GM18858 (cell line): ENCODE data around the gene ZFPM1.

Source experiments
- ATAC-seq: cut with Tn5 transposase; IDR thresholded peaks from one replicate; pipeline ENCODE4 v1.9.1; 2021; ENCODE audit not compliant: unreplicated experiment

ZFPM1 gene

DNA sequence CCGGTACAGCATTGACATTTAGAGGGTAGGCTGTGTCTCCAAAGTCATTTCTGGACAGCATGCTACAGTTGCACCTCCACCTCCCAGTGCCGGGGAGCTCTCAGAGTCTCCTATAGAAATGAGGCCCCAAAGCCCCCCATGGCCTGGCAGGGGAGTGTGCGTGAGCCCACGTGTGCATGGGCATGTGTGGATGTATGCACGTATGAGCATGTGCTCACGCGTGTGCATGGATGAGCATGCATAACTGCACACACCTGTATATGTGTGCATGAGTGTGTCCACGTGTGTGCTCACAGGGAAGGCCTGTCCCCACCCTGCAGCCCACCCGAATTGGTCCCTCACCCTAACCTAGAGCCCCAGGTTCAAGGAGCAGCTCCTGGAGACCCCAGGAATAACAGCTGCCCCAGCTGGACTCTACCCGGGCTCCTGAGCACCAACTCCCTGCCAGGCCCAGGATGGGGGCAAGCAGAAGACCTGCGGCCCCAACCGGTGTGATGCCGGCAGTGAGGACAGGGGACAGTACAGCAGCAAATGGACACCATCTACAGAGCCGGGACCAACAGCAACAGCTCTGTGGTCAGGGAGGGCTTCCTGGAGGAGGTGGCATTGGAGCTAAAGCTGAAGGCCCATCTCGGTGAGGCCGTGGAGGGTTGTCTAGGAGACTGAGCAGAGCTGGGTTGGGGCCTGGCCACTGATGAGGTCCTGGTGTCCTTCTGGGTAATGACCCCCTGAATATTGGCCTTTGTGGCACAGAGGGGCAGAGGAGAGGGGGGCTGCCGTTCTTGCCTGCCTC is 35.2 kb upstream of the ZFPM1 start:
- ATAC-seq = no peak

DNA sequence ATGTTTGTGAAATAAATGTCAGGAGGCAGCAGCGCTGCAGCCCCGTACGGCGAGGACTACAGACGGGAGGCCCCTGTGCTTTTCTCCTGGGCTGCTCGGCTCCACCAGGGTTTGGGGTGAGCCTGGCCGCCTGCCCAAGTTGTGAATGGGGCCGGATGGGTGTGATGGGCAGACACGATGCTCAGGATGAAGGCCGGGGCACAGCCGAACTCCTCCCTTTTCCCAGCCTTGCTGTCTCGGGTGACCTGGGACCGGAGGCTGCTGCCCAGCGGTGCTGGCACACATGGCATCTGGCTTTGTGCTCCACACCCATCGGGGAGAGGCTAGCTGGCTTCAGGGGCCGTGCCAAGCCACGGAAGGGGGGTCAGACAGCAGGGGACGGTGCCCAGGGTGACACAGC is 34.2 kb upstream of the ZFPM1 start:
- no peak for ATAC-seq

DNA sequence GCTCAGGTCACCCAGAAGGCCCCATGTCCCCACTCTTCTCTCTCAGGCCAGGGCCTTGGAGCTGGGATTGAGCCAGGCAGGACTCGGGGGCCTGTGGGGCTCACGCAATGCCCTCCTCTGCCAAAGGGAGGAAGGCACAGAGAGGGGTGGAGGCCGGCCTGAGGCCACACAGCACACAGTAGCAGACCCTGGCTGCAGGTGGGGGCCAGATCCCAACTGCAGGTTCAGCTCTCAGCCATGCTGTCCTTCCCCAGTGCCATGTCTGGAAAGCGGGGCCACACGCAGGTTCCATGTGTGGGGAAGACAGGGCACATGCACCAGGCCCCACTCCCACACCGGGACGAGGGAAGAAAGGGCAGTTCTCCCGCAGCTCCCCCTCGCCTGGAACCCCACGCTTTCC is 33.3 kb upstream of the ZFPM1 start:
- no peak for ATAC-seq

DNA sequence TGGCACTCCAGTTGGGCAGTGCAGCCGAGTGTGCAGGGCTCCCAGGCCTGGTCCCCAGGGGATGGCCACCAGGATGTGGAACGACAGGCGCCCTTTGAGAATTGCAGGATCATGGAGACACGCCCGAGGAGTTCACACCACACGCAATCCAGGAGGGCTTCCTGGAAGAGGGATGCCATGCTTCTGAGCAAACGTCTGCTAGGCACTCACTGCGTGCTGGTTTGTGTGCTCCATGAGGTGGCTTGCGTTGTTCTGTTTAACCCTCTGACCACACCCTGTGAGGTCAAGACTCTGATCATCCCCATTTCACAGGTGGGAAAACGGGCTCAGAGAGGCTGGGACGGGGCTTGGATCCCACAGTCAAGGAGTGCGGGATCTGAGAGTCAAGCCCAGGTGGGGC is 32.6 kb upstream of the ZFPM1 start:
- no peak for ATAC-seq

DNA sequence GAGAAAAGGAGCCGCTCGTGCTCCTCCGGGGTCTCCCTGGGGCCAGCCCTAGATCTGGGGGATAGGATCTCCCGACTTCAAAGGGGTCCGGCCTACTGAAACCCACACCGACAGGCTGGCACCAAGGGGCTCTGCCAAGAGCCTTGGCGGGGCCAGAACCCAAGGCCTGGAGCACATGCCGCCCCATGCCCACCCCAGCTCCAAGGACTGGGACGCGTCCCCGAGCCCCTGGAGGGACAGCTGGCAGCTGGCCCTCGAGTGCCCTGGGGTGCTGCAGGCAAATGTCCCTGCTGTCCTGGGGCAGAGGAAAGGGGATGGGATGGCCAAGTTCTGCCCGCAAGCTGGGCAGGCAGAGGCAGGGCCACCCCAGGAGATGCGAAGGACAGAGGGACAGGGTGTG is 31.8 kb upstream of the ZFPM1 start:
- no peak for ATAC-seq

DNA sequence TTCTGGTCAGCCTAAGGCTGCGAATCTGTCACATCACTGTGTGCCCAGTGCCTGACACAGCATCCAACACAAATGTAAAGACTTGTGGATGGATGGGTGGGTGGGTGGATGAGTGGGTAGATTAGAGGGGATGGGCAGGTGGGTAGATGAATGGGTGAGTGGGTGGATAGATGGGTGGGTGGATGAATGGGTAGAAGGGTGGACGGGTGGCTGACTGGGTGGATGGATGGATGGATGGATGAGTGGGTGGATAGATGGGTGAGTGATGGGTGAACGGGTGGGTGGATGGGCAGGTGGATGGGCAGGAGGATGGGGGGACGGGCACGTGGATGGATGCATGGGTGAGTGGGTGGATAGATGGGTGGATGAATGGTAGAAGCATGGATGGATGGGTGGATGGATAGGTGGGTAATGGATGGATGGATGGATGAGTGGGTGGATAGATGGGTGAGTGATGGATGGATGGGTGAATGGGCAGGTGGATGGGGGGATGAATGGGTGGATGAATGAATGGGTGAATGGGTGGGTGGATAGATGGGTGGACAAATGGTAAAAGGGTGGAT is 31.1 kb upstream of the ZFPM1 start:
- ATAC-seq = no peak

DNA sequence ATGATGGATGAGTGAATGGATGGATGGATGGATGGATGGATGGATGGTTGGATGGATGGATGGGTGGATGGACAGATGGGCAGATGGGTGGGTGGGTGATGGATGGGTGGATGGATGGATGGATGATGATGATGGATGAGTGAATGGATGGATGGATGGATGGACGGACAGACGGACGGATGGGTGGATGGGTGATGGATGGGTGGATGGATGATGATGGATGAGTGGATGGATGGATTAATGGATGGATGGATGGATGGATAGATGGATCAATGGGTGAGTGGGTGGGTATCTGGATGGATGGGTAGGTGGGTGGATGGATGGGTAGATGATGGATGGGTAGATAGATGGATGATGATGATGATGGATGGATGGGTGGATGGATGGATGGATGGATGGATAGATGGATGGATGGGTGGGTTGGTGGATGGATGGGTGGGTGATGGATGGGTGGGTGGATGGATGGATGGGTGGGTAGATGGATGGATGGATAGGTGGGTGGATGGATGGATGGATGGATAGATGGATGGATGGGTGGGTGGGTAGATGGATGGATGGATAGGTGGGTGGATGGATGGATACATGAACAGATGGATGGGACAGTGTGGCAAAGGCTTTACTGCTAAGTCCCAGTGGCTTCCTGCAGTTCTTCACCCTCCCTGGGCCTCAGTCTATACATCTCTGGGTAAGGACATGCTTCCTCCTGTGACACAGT is 30.2 kb upstream of the ZFPM1 start:
- no peak for ATAC-seq

DNA sequence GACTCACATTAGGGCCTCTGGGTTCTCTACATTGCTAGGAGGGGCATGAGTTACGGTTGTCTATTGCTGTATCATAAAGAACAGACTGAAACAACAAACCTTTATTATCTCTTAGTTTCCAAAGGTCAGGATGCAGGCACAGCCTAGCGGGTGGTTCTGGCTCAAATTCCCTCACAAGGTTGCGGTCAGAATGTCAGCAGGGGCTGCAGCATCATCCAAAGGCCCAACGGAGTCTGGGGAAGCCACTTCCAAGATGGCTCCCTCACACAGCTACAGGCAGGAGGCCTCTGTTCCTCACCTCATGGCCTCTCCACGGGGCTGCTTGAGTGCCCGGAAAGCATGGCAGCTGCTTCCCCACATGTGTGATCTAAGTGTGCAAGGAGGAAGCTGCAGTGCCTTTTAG is 29.6 kb upstream of the ZFPM1 start:
- ATAC-seq = no peak

DNA sequence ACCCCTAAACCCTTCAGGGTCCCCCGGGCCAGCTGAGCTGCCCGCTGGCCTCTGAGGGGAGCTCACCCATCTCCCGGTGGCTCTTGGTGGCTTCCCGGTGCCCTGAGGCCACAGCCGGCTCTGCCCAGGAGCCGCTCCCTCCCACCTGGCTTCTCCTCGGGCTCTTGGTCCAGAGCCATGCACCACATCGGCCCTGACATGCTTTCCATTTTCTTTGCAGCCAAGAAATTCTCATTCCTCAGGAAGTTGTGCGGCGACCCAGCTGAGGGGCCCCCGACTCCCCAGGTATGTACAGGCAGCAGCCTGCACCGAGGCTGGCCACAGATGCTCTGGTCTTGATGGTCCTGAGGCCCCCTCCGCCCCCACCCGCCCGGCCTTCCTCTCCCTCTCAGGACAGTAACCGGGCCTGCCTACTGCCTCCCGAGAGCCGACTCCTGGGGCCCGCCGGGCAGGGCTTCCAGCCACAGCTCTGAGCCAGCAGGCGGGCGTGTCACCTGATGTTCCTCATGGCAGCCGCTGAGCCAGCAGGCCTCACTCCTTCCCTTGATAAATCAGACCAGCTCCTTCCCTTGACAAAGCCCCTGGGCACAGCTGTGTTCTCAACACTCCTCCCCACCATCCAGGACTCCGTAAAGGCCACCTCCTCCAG is 28.4 kb upstream of the ZFPM1 start:
- no peak for ATAC-seq

DNA sequence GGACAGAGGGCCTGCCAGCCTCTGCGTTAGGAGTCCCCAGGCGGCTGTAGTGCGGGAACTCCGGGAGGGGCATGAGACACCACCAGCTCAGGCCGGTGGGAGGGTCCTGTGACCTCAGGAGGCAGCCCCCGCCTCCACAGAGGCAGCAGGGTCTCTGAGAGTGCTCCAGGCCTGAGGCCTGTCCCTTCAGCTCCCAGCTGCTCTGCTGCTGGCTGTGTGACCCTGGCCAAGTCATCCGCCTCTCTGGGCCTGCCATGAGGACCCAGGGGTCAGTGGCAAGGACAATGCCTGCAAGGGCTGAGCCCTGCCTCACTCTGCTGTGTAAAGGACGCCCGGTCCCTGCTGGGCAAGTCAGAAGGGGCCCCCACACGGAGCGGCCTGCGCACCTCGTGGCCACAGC is 27.1 kb upstream of the ZFPM1 start:
- ATAC-seq = no peak

DNA sequence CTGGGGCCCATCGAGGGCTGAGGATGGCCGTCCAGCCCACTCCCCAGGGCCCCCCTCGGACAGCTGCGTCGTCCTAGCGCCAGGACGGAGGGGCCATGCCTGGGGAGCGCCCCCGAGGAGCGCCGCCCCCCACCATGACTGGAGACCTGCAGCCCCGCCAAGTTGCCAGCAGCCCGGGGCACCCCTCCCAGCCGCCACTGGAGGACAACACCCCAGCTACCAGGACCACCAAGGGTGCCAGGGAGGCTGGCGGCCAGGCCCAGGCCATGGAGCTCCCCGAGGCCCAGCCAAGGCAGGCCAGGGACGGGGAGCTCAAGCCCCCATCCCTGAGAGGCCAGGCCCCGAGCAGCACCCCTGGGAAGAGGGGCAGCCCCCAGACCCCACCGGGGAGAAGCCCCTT is 25.7 kb upstream of the ZFPM1 start:
- no peak for ATAC-seq

DNA sequence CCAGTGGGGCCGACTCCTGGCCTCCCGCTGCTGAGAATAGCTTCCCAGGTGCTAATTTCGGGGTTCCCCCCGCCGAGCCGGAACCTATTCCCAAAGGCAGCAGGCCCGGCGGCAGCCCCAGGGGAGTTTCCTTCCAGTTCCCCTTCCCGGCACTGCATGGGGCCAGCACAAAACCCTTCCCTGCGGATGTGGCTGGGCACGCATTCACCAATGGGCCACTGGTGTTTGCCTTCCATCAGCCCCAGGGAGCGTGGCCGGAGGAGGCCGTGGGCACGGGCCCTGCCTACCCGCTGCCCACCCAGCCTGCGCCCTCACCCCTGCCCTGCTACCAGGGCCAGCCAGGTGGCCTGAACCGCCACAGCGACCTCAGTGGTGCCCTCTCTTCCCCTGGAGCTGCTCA is 24.9 kb upstream of the ZFPM1 start:
- ATAC-seq = no peak

DNA sequence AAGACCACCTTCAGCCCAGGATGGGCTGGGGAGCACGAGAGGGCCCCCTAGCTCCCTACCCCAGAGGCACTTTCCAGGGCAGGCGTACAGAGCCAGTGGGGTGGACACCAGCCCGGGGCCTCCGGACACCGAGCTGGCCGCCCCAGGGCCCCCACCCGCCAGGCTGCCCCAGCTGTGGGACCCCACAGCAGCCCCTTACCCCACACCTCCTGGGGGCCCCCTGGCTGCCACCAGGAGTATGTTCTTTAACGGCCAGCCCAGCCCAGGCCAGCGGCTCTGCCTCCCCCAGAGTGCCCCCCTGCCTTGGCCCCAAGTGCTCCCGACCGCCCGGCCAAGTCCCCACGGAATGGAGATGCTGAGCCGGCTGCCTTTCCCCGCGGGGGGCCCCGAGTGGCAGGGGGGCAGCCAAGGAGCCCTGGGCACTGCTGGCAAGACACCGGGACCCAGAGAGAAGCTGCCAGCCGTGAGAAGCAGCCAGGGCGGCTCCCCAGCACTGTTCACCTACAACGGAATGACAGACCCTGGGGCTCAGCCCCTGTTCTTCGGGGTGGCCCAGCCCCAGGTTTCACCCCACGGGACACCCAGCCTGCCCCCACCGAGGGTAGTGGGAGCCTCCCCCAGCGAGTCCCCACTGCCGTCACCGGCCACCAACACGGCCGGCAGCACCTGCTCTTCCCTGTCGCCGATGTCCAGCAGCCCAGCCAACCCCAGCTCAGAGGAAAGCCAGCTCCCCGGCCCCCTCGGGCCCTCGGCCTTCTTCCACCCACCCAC is 24.3 kb upstream of the ZFPM1 start:
- no peak for ATAC-seq

DNA sequence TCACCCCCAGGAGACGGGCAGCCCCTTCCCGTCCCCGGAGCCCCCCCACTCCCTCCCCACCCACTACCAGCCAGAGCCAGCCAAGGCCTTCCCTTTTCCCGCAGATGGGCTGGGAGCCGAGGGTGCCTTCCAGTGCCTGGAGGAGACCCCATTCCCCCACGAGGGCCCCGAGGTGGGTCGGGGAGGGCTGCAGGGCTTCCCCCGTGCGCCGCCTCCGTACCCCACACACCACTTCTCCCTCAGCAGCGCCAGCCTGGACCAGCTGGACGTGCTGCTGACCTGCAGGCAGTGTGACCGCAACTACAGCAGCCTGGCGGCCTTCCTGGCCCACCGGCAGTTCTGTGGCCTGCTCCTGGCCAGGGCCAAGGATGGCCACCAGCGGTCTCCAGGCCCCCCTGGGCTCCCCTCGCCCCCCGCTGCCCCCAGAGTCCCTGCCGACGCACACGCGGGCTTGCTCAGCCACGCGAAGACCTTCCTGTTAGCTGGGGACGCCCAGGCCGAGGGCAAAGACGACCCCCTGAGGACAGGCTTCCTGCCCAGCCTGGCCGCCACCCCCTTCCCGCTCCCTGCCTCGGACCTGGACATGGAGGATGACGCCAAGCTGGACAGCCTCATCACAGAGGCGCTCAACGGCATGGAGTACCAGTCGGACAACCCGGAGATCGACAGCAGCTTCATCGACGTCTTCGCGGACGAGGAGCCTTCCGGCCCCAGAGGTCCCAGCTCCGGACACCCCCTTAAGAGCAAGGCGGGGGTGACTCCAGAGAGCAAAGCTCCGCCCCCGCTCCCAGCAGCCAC is 23.5 kb upstream of the ZFPM1 start:
- ATAC-seq = no peak

DNA sequence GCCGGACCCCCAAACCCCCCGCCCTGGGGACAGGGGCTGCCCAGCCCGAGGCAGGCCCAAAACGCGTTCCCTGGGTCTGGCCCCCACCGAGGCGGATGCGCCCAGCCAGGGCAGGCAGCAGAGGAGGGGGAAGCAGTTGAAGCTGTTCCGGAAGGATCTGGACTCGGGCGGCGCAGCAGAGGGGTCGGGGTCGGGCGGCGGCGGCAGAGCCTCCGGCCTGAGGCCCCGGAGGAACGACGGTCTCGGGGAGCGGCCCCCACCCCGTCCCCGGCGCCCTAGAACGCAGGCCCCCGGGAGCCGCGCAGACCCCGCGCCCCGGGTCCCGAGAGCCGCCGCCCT is 22.9 kb upstream of the ZFPM1 start:
- ATAC-seq = no peak

DNA sequence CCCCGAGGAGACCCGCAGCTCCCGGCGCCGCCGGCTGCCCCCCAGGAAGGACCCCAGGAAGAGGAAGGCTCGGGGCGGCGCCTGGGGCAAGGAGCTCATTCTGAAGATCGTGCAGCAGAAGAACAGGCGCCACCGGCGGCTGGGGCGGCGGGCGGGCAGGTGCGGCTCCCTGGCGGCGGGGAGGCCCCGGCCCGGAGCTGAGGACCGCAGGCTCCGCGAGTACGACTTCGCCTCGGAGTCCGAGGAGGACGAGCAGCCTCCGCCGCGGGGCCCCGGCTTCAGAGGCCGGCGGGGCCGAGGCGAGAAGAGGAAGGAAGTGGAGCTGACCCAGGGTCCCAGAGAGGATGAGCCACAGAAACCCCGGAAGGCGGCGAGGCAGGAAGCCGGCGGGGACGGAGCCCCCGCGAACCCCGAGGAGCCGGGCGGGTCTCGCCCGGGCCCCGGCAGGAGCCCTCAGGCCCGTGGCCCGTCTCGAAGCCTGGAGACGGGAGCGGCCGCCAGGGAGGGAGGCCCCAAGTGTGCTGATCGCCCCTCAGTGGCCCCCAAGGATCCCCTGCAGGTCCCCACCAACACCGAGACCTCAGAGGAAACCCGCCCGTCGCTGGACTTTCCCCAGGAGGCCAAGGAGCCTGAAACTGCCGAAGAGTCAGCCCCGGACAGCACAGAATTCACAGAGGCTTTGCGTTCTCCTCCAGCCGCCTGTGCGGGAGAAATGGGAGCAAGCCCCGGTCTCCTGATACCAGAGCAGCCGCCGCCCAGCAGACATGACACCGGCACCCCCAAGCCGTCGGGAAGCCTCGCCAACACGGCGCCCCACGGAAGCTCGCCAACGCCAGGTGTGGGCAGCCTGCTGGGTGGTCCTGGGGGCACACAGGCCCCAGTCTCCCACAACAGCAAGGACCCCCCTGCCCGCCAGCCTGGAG is 22.3 kb upstream of the ZFPM1 start:
- no peak for ATAC-seq

DNA sequence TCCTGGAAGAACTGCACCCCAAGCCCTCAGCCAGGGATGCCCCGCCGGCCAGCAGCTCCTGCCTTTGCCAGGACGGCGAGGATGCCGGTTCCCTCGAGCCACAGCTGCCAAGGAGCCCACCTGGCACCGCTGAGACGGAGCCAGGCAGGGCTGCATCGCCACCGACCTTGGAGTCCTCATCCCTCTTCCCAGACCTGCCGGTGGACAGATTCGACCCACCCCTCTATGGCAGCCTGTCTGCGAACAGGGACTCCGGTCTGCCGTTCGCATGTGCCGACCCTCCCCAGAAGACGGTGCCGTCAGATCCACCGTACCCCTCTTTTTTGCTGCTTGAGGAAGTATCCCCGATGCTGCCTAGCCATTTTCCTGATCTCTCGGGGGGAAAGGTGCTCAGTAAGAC is 21.4 kb upstream of the ZFPM1 start:
- no peak for ATAC-seq

DNA sequence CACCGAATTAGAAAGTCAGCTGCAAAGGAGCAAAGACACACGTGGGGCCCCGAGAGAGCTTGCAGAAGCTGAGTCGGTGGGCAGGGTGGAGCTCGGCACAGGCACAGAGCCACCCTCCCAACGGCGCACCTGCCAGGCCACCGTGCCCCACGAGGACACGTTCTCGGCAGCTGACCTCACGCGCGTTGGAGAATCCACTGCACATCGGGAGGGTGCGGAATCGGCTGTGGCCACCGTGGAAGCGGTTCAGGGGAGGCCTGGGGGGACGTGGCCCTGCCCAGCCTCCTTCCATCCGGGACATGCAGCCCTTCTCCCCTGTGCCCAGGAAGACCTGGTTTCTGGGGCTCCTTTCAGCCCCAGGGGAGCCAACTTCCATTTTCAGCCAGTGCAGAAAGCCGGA is 20.9 kb upstream of the ZFPM1 start:
- ATAC-seq = no peak

DNA sequence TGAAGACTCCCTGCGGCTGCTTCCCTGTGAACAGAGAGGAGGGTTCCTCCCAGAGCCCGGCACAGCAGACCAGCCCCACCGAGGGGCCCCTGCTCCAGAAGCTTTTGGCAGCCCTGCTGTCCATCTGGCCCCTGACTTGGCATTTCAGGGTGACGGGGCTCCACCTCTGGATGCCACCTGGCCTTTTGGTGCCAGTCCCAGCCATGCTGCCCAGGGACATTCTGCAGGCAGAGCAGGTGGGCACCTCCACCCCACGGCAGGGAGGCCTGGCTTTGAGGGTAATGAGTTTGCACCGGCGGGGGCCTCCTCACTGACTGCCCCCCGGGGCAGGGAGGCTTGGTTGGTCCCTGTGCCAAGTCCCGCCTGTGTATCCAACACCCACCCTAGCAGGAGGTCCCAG is 20.3 kb upstream of the ZFPM1 start:
- ATAC-seq = no peak
